ENCODE data around the gene EFHC1.

Gene EFHC1

DNA sequence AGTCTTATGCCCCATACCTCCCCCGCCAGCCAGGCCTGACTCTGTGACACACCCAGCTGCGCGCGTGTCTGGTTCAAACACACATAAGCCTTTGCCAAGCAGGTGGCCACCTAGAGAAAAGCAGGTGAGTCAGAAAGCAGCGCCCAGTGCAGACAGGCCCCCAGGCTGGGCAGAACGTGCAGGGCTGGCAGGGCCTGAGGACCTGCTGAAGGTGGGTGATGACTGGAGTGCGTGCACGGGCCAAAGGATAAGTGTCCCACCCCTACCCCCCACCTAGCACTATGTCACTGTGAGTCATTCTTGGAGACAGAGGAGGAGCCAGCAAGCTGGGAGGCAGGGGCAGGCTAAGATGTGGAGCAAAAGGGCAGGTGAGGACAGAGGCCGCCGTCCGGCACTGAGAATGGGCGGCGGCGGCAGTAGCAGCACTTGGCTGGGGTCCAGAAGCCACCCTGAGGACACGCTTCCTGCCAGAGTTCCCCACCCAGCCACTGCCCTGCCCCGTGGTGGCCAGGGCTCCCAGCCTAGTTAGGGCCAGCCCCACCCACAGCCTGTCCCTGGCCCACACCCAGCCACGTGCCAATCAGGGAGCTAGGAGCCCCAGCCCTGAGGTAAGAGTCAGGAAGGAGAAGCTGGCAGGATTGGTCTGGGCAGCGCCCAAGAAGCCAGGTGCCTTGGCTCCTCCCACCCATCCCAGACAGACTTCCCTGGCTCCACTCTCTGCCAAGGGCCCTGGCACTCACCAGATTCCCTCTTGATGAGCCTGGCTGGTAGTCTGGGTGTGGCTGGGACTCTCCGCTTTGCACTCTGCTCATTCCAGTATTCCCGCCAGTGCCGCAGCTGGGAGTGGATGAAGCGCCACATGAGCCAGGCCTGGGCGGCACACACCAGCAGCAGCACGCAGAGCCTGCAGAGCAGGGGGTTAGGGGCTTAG, 84.0 kb downstream of the EFHC1 start:
- peak; percentile 75 to 92 for DNase-seq

DNA sequence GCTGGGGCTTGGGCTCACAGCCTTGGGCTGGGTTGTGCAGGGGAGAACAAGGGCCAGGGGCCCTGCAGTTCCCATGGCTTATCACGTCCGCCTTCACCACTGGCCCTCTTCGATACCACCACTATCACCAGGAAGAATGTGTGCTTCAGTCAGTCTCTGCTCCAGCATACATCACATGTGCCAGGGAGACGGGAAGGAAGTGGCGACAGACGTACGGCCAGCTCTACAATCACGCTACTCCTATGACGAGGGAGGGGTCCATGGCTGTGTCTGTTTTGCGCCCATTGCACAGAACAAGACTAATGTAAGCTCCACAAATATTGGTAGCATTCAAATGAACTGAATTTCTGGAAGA, 84.6 kb downstream of the EFHC1 start:
- DNase-seq: no peak

DNA sequence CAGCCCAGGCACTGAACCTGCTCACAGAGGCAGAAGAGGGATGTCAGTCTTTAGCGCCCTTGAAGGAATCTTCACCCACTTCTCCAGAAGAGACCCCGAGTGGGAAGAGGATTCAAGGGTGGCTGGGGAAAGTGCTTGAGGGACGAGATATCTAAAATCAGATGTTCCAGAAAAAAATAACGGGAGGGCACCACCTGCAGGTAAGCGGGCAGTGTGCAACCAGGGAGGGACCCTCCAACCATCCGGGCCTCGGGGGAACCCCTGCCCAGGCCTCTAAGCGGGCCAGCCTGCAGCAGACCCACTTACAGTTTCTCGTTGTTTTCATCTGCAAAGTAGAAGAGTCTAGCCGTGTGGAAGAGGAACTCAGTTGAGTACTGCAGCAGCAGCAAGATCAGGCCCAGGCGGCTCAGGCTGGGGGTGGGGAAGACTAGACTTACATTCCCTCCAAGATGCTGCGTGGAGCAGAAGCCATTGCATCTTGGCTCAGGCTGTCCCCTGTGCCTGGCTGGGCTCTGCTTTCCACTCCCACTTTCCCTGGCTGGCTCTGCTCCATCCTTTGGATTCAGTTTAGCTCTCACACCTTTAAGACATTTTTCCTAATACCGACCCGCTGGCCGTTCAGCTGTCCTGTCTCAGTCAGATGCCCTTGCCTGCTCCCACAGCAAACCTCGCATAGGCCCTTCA, 85.7 kb downstream of the EFHC1 start:
- DNase-seq: no peak

DNA sequence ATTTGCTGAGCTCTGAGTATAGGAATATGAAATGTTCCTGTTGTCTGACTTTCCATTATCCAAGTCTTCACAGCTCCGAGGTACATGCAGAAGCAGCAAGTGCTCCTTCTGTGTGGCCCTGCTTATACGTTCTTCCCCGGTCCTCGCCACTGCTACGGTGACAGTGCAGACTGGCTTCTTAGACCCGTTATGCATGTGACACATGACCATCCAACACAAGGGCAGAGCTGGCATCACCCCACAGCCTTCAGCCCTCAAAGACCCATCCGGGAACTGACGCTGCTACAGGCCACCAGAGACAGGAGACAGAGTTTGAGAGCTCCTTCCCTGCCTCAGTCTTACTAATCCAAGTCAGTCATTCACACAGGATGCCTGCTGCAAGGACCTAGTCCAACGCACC, 86.3 kb downstream of the EFHC1 start:
- DNase-seq: no peak

DNA sequence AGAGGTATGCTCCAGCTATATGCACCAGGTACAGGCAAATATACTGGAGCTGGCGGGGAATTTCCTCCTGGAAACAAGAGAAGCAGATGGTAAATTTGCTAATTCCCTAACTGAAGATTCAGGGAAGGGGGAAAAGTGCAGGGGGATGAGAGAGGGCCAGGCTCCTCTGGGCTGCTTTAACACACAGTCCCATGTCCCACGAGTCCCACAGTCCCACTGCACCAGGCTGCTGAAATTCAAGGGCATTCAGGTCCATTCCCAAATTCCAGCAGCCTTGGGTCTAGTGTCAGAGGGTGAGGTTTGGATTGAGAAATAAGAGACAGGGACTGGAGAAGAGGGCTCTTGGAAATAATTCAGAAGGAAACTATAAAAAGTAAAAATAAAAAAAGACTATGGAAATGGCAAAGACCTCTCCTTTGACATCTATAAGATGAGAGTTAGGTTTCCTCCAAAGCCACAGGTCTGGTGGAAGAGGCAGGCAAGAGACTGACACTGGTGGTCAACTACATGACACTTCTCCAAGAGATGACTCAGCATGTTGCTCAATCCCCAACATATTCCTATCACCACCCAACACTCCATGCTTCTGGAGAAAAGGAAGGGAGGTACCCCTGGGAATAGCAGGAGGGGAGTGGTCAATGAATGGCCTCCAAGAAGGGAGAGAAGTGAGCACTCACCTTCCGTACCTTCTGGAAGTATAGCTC, 87.6 kb downstream of the EFHC1 start:
- no peak for DNase-seq

DNA sequence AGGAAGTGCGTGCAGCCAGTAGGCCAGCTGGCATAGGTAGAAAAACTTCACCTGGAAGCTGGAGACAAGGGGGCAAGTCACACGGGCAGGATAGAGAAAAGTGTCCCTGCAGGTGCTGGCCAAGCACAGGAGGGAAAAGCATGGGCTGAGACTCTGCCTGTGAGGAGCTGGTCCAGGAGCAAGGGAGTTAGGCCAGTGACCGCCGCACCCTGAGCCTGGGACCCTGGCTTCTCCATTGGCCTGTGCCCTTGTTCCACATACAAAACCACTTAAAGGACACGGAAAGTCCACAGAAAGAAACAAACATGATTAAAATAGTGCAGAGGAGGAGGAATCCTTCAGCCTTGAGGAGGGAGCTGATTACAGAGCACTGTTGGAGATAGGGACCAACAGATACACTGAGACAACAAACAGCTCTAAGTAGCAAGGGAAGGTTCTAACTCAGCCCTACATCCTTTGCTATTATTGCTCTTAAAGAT, 88.2 kb downstream of the EFHC1 start:
- no peak for DNase-seq

DNA sequence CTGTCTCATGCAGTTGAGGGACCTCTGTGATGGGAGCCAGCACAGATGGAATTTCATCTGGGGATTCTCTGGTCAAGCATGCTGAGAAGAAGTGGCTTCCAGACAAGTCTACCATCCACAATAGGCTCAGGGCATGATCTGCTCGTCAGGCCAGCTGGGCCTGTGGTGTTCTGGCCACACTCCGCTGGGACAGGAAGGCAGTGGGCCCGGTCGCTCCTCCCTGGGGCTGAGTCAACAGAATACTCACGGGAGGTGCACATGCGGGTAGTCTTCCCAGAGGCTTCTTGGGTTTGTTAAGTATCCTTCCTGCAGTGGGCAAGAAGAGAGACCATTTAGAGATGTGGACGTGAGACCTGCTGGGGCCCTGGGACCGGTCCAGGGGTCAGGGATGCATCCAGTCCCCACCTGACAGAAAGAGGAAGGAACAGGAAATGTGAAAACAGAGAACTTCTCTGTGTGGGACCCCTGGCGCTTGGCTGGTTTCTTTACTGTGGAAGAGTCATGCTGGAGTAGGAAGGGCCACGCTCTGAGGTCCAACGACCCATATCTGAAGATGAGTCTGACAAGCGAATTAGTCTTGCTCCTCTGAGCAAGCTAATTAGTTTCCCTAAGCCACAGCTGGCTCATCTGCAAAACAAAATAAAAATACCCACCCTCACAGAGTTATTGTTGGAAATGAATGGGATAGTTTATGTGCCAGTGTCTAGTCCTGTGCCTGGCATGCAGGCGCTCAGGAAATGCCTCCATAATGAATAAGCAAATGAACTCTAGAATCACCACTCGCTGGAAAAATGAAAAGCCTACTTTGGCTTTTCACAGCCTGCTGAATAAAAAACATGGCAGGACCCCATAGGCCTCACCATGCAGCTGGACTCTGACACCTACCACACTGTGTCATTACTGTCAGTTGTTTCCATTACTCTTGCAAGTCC, 89.4 kb downstream of the EFHC1 start:
- no peak for DNase-seq

DNA sequence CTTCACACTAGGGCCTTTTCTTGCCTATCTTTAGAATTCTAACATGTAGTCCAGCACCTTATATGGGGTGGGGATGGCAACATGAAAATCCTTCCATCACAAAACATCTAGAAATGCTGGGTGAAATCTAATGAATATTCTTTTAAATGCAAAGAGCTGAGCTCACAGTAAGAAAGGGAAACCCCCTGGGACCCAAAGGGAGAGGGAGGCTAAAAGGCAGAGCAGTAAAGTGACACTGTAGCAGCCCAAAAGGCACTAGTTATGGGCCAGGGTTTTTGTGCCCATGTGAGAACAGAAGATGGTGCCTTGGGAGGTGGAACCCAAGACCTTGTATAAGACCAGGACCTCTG, 90.0 kb downstream of the EFHC1 start:
- no peak for DNase-seq

DNA sequence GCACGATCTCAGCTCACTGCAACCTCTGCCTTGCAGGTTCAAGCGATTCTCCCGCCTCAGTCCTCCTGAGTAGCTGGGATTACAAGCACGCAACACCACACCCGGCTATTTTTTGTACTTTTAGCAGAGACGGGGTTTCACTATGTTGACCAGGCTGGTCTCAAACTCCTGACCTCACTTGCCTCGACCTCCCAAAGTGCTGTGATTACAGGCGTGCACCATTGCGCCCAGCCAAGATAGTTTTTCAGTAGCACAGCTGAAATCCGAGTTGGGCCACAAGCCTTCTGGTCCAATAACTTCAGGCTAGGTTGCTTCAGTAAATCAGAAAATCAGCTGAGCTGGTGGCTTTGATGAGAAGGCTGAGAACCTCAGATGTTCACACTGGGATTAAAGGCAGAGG, 91.0 kb downstream of the EFHC1 start:
- DNase-seq: no peak

DNA sequence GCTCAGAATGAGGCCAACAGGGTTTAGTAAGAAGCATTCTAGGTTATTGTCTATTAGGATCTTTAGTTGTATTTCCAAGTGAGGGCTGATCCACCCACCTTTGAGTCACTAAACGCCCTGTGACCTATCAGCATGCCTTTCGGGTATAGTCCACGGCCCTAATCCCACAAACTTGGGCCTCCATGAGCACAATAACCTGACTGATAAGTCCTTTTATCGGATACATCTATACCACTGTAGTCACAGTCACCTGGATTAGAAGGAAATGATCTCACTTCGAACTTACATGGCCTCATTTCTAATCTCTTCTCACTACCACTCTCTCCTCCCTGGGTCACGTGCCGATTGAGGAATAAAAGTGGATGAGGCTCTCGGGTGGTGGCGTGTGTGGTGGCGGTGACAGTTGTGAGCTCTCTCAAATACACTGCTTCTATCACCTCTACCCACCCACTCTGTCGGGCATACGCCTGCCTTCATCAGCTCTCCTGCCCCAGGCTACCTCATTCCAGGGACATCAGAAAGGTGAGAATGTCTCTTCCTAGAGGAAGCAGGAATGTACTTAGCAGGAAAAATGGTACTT, 91.5 kb downstream of the EFHC1 start:
- no peak for DNase-seq

DNA sequence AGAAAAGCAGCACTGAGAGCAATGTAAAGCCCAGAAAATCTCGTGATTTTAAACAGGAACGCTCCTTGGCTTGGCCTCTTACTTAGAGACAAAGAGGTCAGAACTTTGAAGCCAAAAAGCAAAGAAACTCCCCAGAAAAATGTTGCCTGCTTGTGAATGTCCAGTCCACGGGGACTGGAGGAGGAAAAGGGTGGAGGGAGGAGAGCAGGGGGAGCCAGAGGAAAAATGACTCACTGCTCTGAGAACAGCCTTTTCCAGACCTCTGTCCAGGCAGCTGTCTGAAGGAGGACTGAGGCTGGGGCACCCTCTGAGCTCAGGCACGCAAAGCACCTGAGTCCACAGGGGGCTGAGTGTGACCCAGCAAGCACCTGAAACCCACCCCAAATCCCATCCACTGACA, 92.1 kb downstream of the EFHC1 start:
- DNase-seq: no peak

DNA sequence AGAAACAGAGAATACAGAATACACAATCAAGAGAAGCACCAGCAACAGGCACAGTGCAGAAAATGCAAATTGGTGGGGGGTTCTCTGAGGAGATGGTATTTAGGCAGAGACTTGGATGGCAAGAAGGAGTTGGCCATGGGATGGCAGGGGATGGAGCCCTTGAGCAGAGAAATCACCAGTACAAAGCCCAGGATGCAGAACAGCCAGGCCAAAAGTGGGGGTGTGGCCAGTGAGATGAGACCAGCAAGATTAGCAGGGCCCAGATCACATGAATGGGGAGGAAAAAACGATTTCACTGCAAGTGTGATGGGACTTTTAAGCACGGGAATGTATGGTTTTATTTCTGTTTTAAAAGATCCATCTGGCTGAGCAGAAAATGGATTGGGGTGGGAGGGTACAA, 93.3 kb downstream of the EFHC1 start:
- no peak for DNase-seq

DNA sequence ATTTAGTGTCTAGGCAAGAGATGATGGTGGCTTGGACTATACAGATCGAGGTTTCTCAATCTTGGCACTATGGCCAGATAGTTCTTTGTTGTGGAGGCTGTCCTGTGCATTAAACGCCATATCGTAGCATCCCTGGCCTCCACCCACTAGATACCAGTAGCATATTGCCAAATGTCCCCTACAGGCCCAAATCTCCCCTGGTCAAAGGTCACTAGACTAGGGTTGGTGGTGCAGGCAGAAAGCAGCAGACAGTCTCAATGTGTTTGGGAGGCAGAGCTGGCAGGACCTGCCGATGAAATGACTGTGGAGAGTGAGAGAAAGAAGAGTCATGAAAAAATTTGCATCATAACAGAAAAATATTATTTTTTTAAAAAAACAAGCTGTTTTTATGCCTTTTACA, 93.8 kb downstream of the EFHC1 start:
- DNase-seq: no peak

DNA sequence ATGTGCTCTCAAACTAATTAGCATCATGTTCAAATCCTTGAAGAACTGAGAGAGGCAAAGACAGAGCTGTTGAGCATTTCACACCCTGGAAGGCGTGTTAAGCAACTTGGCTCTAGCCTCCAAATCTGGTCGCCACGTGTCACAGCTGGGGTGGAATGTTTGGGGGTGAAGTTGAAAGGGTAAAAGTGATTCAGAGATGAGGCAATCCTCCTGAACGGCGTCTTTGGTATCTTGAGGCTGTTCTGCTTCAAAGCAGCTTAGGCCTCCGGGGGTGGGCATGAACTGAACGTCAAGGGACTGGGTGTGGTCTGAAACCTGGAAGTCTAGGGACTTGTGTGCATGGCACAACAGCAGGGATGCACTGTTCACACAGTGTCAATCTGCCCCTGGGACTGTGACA, 94.4 kb downstream of the EFHC1 start:
- DNase-seq: no peak

DNA sequence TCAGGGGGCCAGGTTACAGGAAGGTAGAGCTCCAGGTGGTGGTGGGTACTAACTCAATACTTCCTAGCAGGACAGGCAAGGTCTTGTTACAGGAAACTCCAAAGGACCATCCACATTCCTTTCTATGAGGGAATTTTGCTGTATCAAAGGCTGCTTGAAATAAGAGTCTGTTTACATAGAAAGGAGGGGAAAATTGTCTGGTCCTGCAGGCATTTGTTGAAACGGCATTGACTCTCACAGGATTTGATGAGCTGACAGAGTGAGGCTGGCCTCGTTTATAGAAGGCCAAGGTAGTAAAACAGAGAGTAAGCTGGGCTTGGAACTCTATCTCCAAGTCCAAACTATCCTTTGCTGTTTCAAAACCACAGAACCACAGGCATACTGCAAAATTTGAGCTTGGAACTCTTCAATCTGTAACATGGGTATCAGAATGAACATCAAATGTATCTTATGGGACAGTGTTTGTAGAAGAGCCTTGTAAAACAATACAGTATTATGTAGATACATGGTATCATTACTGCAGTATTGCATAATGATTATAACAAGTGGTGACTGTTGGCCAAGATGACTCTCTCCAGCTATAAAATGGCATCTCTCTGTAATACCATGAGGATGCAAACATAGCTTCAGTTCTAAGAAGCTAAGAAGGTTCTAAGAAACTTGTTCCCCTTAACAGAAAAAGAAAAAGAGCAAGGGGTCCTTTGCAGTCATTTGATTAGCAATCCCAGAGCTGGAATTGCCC, 95.2 kb downstream of the EFHC1 start:
- DNase-seq: no peak

DNA sequence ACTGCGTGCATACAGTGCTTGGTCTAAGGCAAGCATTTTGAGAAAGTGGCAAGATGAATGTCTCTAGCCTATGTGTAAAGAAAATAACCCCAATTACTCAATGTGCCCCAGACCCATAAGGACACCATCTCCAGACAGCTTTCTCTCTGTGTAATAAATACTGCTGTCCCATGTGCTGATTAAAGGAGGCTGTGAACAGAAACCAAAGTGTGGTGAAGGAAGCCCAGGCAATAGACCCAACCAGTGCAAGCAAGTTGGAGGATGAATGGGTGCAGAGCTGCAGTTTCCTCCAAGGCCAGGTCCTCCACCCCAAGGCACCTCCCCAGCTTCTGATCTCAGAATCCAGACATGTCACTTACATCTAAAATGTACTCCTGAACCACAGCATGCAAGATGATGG, 96.1 kb downstream of the EFHC1 start:
- no peak for DNase-seq

DNA sequence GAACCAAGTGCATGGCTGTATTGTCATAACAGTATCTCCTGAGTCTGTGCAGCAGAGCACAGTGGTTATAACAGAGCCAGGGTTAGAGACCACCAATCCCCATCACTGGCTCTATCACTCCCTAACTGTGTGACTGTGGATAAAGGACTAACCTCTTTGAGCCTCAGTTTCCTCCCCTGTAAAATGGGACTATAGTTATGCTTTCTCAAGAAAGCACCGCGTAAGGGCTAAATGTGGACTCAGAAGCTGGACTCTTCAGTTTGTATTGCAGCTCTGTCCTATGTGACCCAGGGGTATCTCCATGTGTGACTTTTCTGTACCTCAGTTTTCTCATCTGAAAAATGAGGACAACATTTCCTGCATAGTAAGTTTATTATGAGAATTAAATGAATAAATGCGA, 96.8 kb downstream of the EFHC1 start:
- DNase-seq: no peak

DNA sequence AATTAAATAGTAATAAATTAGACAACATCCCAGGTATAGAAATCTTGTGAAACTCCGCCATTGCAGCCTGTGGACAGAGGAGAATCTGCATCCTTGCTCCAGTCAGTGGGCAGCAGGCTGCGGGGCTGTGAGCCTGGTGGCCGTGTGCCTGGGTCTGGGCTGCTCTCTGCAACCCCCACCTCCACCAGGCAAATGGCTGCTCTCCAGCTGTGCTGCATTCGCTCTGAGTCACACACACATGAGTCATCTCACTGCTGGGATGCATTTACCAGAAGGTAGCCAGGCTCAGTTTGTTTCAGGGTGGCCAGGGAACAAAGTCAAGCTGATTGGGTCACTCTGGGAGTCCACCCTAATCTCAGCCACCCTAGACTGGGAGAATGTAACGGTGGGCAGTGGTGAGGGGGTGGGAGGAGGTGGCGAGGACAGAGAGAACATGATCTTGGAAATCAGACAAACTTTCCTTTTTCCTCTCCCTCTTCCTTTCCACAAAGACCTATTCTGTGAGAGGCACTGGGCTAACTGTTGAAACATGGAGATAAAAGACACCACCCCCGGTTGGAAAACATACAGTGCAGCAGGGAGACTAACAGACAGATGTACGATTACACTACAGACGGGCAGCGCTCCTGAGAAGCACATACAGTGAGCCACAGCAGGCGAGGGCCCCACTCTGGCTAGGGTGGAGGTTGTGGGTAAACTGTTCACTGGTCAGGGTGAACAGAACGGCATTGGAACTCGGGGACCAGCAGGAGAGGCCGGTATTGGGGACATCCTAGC, 97.5 kb downstream of the EFHC1 start:
- peak in 1 of 2 experiments; percentile 5 for DNase-seq

DNA sequence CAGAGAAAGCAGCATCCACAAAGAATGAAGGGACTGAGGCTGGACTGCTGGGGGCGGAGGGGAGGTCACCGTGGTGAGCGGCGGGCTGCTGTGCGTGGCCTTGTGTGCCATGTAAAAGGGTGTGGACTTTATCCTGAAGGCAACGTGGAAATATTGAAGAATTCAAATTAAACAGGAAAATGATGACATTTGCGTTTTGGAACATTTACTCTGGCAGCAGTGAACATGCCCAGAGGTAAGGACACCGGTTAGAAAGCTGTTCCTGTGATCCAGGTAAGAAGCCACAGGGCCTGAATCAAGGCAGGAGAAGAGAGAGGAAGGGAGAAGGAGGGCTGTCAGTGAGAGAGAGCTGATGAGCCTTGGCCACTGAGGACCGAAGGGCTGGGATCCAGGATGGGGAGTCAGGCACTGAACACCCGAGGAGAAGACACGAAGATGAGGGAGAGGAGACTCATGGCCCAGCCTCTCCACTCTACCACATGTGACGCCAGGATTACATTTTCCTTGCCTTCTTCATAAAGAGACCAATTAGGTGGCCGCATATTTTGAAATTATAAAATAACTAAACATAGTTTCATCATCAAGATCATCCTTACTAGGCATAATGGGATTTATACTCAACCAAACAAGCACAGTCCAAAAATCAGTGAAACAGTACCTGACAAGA, 98.3 kb downstream of the EFHC1 start:
- no peak for DNase-seq

DNA sequence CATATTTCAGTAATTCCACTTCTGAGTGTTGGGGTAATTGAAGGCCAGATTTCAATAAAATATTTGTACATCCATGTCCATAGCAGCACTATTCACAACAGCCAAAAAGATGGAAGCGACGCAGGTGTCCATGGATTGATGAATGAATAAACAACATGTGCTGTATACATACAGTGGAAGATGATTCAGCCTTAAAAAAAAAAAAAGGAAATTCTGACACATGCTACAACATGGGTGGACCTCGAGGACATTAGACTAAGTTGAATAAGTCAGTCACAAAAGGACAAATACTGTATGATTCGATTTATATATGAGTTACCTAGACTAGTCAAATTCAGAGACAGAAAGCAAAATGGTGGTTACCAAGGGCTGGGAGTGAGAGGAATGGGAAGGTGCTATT, 99.5 kb downstream of the EFHC1 start:
- DNase-seq: no peak
